ENCODE measurements around the gene MIOS. TPM values are rescaled to one million over a fixed set of nuclear protein-coding genes. Genes with fewer than 3 reads are reported as not detected.
A peak's percentile ranks its signal among the peaks of the same experiment; 100 is the strongest.

Gene MIOS
- total and polyA plus RNA-seq, 2 of the 8 experiments (the other 6 are each of a cell fraction or from before 2014, with no cell fraction given): 15.5 to 50.7 TPM

DNA sequence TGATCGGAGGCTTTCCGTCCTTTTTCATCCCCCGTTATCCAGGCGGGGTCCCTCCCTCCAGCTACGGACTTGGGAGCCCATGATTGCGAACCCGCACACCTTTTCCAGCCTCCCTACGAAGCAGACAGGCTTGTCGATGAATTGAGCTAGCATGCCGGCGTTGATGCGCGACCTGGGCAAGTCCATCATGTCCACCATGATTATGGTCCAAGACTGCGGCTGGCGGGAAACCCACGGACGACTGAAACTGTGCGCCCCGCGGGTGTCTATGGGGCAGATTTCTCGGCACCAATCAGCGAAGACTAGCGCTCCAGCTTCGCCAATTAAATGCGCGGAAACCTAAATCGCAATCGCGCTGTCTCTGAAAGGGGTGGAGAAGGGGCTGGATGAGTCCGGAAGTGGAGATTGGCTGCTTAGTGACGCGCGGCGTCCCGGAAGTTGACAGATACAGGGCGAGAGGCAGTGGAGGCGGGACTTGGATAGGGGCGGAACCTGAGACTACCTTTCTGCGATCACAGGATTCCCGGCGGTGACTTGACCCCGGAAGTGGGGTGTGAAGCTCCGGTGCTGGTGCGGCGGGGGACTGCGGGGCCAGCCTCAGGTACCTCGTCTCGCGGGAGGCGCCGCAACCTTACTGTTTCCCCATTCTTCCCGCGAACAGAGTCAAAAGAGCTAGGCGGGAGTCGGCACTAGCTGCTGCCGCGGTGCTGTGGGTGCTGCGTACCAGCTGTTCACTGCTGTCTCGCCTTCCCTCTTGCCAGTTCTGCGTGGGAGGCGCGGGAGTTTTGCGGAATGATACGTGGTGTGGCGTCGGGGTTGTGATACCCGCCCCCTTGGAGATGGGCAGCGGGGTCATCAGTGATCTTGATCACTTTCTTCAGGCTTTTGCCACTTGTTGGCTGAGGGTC, 73.8 kb downstream of the MIOS start, which contains the start of gene UMAD1 (continued):
- TF ChIP-seq KDM5A (IDR thresholded peaks at IDR 0.05; ENCODE audit: low read length) (peak; percentile 65; the same call in 1 of the 2 replicates), BACH1 (IDR thresholded peaks at IDR 0.05; ENCODE audit: low read length) (peak; percentile 28; the same call in 1 of the 2 replicates), HDAC6 (IDR thresholded peaks at IDR 0.05; ENCODE audit: low read depth, low read length) (no peak), SP2 (IDR thresholded peaks at IDR 0.05; ENCODE audit: low read length) (peak; percentile 17; the same call in 1 of the 2 replicates), TBP (IDR thresholded peaks at IDR 0.05; ENCODE audit: low read depth, low read length) (peak; percentile 82), SRF (IDR thresholded peaks at IDR 0.05; ENCODE audit: low read depth, low read length) (no peak), PHF8 (conservative IDR thresholded peaks at IDR 0.05; ENCODE audit: low read depth, low read length) (peak; percentile 90), SIRT6 (IDR thresholded peaks at IDR 0.05; ENCODE audit: low read length) (no peak), CEBPB (IDR thresholded peaks at IDR 0.05; ENCODE audit: low read depth, low read length) (0 out of 2 replicates have a peak, but pooled peaks have one; percentile 2), SP4 (IDR thresholded peaks at IDR 0.05; ENCODE audit: low read length) (no peak)
- TF ChIP-seq, protein P1, sequence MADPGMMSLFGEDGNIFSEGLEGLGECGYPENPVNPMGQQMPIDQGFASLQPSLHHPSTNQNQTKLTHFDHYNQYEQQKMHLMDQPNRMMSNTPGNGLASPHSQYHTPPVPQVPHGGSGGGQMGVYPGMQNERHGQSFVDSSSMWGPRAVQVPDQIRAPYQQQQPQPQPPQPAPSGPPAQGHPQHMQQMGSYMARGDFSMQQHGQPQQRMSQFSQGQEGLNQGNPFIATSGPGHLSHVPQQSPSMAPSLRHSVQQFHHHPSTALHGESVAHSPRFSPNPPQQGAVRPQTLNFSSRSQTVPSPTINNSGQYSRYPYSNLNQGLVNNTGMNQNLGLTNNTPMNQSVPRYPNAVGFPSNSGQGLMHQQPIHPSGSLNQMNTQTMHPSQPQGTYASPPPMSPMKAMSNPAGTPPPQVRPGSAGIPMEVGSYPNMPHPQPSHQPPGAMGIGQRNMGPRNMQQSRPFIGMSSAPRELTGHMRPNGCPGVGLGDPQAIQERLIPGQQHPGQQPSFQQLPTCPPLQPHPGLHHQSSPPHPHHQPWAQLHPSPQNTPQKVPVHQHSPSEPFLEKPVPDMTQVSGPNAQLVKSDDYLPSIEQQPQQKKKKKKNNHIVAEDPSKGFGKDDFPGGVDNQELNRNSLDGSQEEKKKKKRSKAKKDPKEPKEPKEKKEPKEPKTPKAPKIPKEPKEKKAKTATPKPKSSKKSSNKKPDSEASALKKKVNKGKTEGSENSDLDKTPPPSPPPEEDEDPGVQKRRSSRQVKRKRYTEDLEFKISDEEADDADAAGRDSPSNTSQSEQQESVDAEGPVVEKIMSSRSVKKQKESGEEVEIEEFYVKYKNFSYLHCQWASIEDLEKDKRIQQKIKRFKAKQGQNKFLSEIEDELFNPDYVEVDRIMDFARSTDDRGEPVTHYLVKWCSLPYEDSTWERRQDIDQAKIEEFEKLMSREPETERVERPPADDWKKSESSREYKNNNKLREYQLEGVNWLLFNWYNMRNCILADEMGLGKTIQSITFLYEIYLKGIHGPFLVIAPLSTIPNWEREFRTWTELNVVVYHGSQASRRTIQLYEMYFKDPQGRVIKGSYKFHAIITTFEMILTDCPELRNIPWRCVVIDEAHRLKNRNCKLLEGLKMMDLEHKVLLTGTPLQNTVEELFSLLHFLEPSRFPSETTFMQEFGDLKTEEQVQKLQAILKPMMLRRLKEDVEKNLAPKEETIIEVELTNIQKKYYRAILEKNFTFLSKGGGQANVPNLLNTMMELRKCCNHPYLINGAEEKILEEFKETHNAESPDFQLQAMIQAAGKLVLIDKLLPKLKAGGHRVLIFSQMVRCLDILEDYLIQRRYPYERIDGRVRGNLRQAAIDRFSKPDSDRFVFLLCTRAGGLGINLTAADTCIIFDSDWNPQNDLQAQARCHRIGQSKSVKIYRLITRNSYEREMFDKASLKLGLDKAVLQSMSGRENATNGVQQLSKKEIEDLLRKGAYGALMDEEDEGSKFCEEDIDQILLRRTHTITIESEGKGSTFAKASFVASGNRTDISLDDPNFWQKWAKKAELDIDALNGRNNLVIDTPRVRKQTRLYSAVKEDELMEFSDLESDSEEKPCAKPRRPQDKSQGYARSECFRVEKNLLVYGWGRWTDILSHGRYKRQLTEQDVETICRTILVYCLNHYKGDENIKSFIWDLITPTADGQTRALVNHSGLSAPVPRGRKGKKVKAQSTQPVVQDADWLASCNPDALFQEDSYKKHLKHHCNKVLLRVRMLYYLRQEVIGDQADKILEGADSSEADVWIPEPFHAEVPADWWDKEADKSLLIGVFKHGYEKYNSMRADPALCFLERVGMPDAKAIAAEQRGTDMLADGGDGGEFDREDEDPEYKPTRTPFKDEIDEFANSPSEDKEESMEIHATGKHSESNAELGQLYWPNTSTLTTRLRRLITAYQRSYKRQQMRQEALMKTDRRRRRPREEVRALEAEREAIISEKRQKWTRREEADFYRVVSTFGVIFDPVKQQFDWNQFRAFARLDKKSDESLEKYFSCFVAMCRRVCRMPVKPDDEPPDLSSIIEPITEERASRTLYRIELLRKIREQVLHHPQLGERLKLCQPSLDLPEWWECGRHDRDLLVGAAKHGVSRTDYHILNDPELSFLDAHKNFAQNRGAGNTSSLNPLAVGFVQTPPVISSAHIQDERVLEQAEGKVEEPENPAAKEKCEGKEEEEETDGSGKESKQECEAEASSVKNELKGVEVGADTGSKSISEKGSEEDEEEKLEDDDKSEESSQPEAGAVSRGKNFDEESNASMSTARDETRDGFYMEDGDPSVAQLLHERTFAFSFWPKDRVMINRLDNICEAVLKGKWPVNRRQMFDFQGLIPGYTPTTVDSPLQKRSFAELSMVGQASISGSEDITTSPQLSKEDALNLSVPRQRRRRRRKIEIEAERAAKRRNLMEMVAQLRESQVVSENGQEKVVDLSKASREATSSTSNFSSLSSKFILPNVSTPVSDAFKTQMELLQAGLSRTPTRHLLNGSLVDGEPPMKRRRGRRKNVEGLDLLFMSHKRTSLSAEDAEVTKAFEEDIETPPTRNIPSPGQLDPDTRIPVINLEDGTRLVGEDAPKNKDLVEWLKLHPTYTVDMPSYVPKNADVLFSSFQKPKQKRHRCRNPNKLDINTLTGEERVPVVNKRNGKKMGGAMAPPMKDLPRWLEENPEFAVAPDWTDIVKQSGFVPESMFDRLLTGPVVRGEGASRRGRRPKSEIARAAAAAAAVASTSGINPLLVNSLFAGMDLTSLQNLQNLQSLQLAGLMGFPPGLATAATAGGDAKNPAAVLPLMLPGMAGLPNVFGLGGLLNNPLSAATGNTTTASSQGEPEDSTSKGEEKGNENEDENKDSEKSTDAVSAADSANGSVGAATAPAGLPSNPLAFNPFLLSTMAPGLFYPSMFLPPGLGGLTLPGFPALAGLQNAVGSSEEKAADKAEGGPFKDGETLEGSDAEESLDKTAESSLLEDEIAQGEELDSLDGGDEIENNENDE (IDR thresholded peaks at IDR 0.05; ENCODE audit: insufficient replicate concordance, low read length): no peak

Data from H1 (cell line).